Upper lobe of right lung (tissue), 1 donor: Measurements from ENCODE around the gene YBEY. TPM values are rescaled to one million over a fixed set of nuclear protein-coding genes. Genes with fewer than 3 reads are reported as not detected.
A peak's percentile ranks its signal among the peaks of the same experiment; 100 is the strongest.

Experiments used
- ATAC-seq: fragments of 200-7000 bp; cut with Tn5 transposase; one replicate; pipeline ENCODE4 v1.9.1; 2020; ENCODE audit warnings: mild to moderate bottlenecking, moderate library complexity
- DNase-seq: peaks from one replicate; pipeline ENCODE4 v3.0.0-alpha.2; 2020
- H3K27ac ChIP-seq: fragments of 200-600 bp; one replicate; pipeline ENCODE4 v1.8.0; 2022
- H3K27me3 ChIP-seq: fragments of 200-600 bp; one replicate; pipeline ENCODE4 v1.8.0; 2022; ENCODE audit warnings: mild to moderate bottlenecking
- H3K36me3 ChIP-seq: fragments of 200-600 bp; one replicate; pipeline ENCODE4 v1.8.0; 2022
- H3K4me1 ChIP-seq: fragments of 200-600 bp; one replicate; pipeline ENCODE4 v1.8.0; 2022
- H3K4me3 ChIP-seq: fragments of 200-600 bp; one replicate; pipeline ENCODE4 v1.8.0; 2022; ENCODE audit warnings: mild to moderate bottlenecking
- H3K9me3 ChIP-seq: fragments of 200-600 bp; one replicate; pipeline ENCODE4 v1.8.0; 2022
- intact Hi-C: fragments of 100-400 bp; cut with DNase I; formaldehyde crosslinking; loops from one replicate; pipeline ENCODE4 v1.11.0; 2022
- total RNA-seq: library from RNA; stranded (reverse); fragmentation: NEBNext Ultra II Directional; extraction: Animal tissue kit (Norgen Biotek cat#: 25700); gene quantifications from one replicate; pipeline ENCODE4 v1.2.1, GENCODE V29; 2021
- TF ChIP-seq, protein P1 (sequence below): fragments of 200-600 bp; IDR thresholded peaks from one replicate; pipeline ENCODE4 v1.8.0; 2022; ENCODE audit warnings: antibody characterized with exemption
- donor health status: DM: no; HTN: yes; CAD: no; lungs with severe emphysema.

YBEY gene
- total RNA-seq, 1 donor from 2014 or later, result 14.0 TPM

DNA sequence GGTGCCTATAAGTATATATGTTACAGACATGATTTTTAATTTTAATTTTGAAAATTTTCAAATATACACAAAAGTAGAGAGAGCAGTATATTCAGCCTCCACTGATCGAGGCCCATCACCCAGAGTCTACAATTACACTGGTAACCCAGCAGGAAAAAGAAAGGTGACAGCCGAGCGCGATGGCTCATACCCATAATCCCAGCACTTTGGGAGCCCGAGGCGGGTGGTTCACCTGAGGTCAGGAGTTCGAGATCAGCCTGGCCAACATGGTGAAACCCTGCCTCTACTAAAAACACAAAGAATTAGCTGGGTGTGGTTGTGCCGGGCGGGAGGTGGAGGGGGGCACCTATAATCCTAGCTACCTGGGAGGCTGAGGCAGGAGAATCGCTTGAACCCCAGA is 1.4 kb downstream of the YBEY start:
- peaks cover 37% of the 10 kb centered on the region for H3K4me1 ChIP-seq
- DNase-seq, result no peak
- H3K27ac ChIP-seq, result no peak overlapping the region
- H3K4me3 ChIP-seq, result peak overlapping the region; percentile 80
- peaks cover 28% of the 10 kb centered on the region for H3K36me3 ChIP-seq
- H3K9me3 ChIP-seq, result no peaks in the 10 kb centered on the region
- TF ChIP-seq, protein P1, sequence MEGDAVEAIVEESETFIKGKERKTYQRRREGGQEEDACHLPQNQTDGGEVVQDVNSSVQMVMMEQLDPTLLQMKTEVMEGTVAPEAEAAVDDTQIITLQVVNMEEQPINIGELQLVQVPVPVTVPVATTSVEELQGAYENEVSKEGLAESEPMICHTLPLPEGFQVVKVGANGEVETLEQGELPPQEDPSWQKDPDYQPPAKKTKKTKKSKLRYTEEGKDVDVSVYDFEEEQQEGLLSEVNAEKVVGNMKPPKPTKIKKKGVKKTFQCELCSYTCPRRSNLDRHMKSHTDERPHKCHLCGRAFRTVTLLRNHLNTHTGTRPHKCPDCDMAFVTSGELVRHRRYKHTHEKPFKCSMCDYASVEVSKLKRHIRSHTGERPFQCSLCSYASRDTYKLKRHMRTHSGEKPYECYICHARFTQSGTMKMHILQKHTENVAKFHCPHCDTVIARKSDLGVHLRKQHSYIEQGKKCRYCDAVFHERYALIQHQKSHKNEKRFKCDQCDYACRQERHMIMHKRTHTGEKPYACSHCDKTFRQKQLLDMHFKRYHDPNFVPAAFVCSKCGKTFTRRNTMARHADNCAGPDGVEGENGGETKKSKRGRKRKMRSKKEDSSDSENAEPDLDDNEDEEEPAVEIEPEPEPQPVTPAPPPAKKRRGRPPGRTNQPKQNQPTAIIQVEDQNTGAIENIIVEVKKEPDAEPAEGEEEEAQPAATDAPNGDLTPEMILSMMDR, result no peak
- intact Hi-C loops, result no loop called here
- no peaks in the 10 kb centered on the region for H3K27me3 ChIP-seq
- ATAC-seq, result no peak

DNA sequence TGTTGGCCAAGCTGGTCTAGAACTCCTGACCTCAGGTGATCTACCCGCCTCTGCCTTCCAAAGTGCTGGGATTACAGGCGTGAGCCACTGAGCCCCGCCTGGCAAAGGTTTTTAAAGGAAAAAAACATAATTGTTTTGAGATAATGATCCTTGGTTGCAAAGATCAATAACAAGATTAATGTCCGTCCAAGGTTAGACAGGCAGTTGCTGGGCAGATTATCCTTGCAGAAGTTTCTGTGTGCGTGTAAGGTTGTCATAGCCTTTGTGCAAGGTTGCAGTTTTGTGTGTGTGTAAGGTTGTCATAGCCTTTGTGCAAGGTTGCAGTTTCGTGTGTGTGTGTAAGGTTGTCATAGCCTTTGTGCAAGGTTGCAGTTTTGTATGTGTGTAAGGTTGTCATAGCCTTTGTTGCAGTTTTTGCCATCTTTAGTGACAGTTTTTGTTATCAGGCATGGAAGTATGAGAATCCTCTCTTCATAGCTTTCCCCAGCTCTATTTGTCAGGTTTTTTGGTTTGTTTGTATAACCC is 3.6 kb downstream of the YBEY start:
- H3K4me3 ChIP-seq, result no peak overlapping the region
- intact Hi-C loops, result no loop called here
- no peaks in the 10 kb centered on the region for H3K9me3 ChIP-seq
- peaks cover 13% of the 10 kb centered on the region for H3K36me3 ChIP-seq
- no peak for DNase-seq
- no peaks in the 10 kb centered on the region for H3K27me3 ChIP-seq
- TF ChIP-seq, protein P1, result no peak
- no peak for ATAC-seq
- H3K27ac ChIP-seq, result no peak overlapping the region
- H3K4me1 ChIP-seq, result peaks cover 16% of the 10 kb centered on the region

DNA sequence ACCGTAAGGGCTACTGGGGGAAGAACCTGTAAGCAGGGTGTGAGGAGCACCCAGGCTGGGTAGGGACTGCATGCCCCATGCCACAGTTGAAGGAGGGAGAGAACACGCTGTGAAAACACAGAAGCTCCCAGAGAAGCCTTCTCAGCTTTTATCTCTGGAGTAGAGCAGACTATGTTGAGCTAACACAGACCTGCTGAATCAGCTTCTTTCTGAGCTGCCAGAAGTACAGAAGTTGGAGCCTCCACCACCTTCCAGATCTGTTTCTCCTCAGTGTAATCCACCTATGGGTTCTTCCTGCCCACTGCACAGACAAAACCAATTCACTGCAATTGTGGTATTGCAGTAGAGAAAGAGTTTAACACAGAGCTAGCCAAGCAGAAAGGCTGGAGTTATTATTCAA is 5.4 kb downstream of the YBEY start:
- no peak overlapping the region for H3K4me3 ChIP-seq
- no peak overlapping the region for H3K27ac ChIP-seq
- peaks cover 14% of the 10 kb centered on the region for H3K4me1 ChIP-seq
- DNase-seq, result no peak
- TF ChIP-seq, protein P1, result no peak
- intact Hi-C loops, result no loop called here
- peaks cover 13% of the 10 kb centered on the region for H3K36me3 ChIP-seq
- H3K27me3 ChIP-seq, result no peaks in the 10 kb centered on the region
- H3K9me3 ChIP-seq, result no peaks in the 10 kb centered on the region
- no peak for ATAC-seq

DNA sequence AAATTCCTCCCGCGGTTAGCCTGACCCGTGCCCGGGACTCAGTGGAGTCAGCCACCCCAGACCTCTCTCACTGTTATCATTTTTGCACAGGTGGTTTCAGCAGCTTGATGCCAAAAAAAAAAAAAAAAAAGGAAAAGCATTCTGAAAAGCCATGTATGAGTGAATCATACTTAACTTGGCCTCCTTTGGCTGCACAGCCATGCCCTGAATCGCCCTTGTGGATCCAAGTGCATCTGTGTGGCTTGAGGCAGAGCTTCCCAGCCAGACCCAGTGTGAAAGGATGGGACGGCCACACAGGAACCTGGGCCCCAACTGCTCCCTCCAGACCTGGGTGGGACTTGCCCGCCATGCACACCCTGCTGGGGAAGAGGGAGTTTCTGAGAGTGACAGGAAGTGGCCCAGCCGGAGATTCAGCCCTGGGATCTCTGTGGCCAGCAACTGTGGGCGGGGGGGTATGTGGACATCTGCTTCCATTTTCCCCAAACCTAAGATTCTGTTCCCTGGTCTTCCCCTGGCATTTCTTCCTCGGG is 8.6 kb downstream of the YBEY start:
- Histone ChIP-seq H3K27me3 (no peaks in the 10 kb centered on the region), H3K27ac (no peak overlapping the region), H3K4me1 (peaks cover 18% of the 10 kb centered on the region), H3K36me3 (peaks cover 13% of the 10 kb centered on the region), H3K9me3 (no peaks in the 10 kb centered on the region), H3K4me3 (no peak overlapping the region)
- ATAC-seq (peak; percentile 69), DNase-seq (no peak)
- TF ChIP-seq, protein P1, result no peak
- intact Hi-C loops, result no loop called here

DNA sequence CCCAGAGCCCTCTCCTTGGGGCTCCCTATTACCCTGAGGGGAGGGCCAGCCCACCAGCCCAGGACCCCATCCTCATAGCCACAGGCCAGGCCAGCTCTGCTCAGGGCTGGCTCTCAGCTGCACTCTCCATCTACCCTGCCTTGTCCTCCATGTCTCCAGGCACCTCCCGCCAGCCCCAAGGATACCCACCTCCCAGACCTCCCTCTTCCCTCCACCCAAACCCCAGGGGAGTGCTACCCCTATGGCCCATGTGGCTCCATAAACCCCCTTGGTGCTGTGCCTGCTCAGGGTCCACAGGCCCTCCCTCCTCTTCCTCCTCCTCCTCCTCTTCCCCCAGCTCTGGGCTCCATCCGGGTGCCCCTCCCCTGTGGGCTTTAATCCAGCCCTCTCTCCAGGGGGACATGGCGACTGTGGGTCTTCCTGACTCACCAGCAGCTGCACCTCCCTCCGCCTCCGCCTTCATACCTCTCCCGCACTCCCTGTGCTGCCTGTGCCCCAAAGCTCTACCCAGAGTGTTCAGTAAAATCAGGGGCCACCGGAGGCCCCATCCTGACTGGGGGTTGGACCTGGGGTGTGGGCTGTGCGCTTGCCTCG is 9.1 kb downstream of the YBEY start:
- H3K4me1 ChIP-seq, result peaks cover 18% of the 10 kb centered on the region
- ATAC-seq, result peak; percentile 5
- H3K27me3 ChIP-seq, result no peaks in the 10 kb centered on the region
- H3K9me3 ChIP-seq, result no peaks in the 10 kb centered on the region
- no peak for DNase-seq
- H3K4me3 ChIP-seq, result no peak overlapping the region
- TF ChIP-seq, protein P1, result no peak
- intact Hi-C loops, result no loop called here
- peaks cover 13% of the 10 kb centered on the region for H3K36me3 ChIP-seq
- H3K27ac ChIP-seq, result peak overlapping the region; percentile 25
